ENCODE results near the gene PUM1.
A peak's percentile ranks its signal among the peaks of the same experiment; 100 is the strongest.
"Not testable (repeated sequence)": the region's sequence is repeated elsewhere in the genome, so short reads cannot be mapped to it uniquely, and the experiment has no call there.

Gene PUM1

GRCh38 chr1:31054958-31055481 is 10.5 kb downstream of the PUM1 start:
- Histone ChIP-seq H4K20me1 (peaks cover 100% of the 10 kb centered on the region in 11 experiments), H3K36me3 (peaks cover 76 to 100% (median 96%) of the 10 kb centered on the region in 11 experiments), H3K4me1 (peaks cover 17 to 60% (median 30%) of the 10 kb centered on the region in 10 experiments), H3K9me3 (replicated peaks in 1 of 11) (no peaks in the 10 kb centered on the region), H3K4me3 (no peak overlapping the region), H3K27me3 (no peaks in the 10 kb centered on the region), H3K4me2 (no peak overlapping the region), H3K27ac (no peak overlapping the region), H3K9ac (no peak overlapping the region; a peak in 1 of 22 replicates)
- TF ChIP-seq Cebpa-rat (IDR thresholded peaks at IDR 0.05): no peak

GRCh38 chr1:31054349-31054748 is 11.2 kb downstream of the PUM1 start:
- no peak overlapping the region for H3K4me3 ChIP-seq
- peaks cover 16 to 60% (median 31%) of the 10 kb centered on the region in 10 experiments for H3K4me1 ChIP-seq
- no peaks in the 10 kb centered on the region for H3K9me3 ChIP-seq (replicated peaks in 1 of 11)
- no peak overlapping the region for H3K4me2 ChIP-seq
- H3K36me3 ChIP-seq: peaks cover 71 to 95% (median 91%) of the 10 kb centered on the region in 11 experiments
- H3K9ac ChIP-seq: no peak overlapping the region
- H3K27me3 ChIP-seq: no peaks in the 10 kb centered on the region
- no peak for TF ChIP-seq Cebpa-rat (IDR thresholded peaks at IDR 0.05)
- H3K27ac ChIP-seq: no peak overlapping the region
- peaks cover 99 to 100% (median 100%) of the 10 kb centered on the region in 11 experiments for H4K20me1 ChIP-seq

- H3K27ac ChIP-seq: peak overlapping the region in 1 of 11 experiments; percentile 13; a peak in 1 of 22 replicates
- peaks cover 15 to 58% (median 32%) of the 10 kb centered on the region in 10 experiments; a peak in 19 of 20 replicates for H3K4me1 ChIP-seq
- not testable (repeated sequence) for H3K27me3 ChIP-seq; H3K9me3 ChIP-seq (replicated peaks in 1 of 11); H3K4me2 ChIP-seq; H3K4me3 ChIP-seq
- H4K20me1 ChIP-seq: peaks cover 99 to 100% (median 100%) of the 10 kb centered on the region in 11 experiments
- peaks cover 55 to 95% (median 90%) of the 10 kb centered on the region in 11 experiments for H3K36me3 ChIP-seq
- H3K9ac ChIP-seq: peak overlapping the region in 1 of 11 experiments; percentile 17; a peak in 1 of 22 replicates
Measured at GRCh38 chr1:31052613-31053012, 12.9 kb downstream of the PUM1 start.

- H3K9ac ChIP-seq: no peak overlapping the region
- no peaks in the 10 kb centered on the region for H3K27me3 ChIP-seq
- peaks cover 15 to 58% (median 28%) of the 10 kb centered on the region in 10 experiments; a peak in 19 of 20 replicates for H3K4me1 ChIP-seq
- no peaks in the 10 kb centered on the region for H3K9me3 ChIP-seq (replicated peaks in 1 of 11)
- no peak overlapping the region for H3K4me2 ChIP-seq
- no peak overlapping the region for H3K4me3 ChIP-seq
- no peak for TF ChIP-seq Cebpa-rat (IDR thresholded peaks at IDR 0.05)
- H4K20me1 ChIP-seq: peaks cover 99 to 100% (median 100%) of the 10 kb centered on the region in 11 experiments
- no peak overlapping the region for H3K27ac ChIP-seq
- H3K36me3 ChIP-seq: peaks cover 55 to 95% (median 90%) of the 10 kb centered on the region in 11 experiments
Measured at GRCh38 chr1:31051611-31052010, 13.9 kb downstream of the PUM1 start.

- peaks cover 99 to 100% (median 100%) of the 10 kb centered on the region in 11 experiments for H4K20me1 ChIP-seq
- not testable (repeated sequence) for H3K27me3 ChIP-seq; H3K4me3 ChIP-seq; H3K9me3 ChIP-seq (replicated peaks in 1 of 11)
- H3K4me2 ChIP-seq: peak overlapping the region in 3 of 11 experiments; percentile 16 to 36 (median 18); a peak in 3 of 22 replicates
- peak overlapping the region in 3 of 11 experiments; percentile 8 to 16 (median 11); a peak in 2 of 22 replicates for H3K27ac ChIP-seq
- peak overlapping the region in 1 of 11 experiments; percentile 49; a peak in 1 of 22 replicates for H3K9ac ChIP-seq
- peaks cover 55 to 95% (median 91%) of the 10 kb centered on the region in 11 experiments for H3K36me3 ChIP-seq
- peaks cover 19 to 47% (median 31%) of the 10 kb centered on the region in 10 experiments; a peak in 19 of 20 replicates for H3K4me1 ChIP-seq
Measured at GRCh38 chr1:31047507-31047906, 18.0 kb downstream of the PUM1 start.

- Histone ChIP-seq H3K4me3 (no peak overlapping the region), H3K27ac (no peak overlapping the region), H3K9ac (no peak overlapping the region), H3K27me3 (no peaks in the 10 kb centered on the region), H3K4me1 (peaks cover 6 to 36% (median 12%) of the 10 kb centered on the region in 10 experiments; a peak in 13 of 20 replicates), H3K36me3 (peaks cover 77 to 99% (median 95%) of the 10 kb centered on the region in 11 experiments), H4K20me1 (peaks cover 100% of the 10 kb centered on the region in 11 experiments), H3K9me3 (replicated peaks in 1 of 11) (no peaks in the 10 kb centered on the region), H3K4me2 (no peak overlapping the region)
- TF ChIP-seq Cebpa-rat (IDR thresholded peaks at IDR 0.05): no peak
Measured at GRCh38 chr1:31043631-31044030, 21.9 kb downstream of the PUM1 start.

GRCh38 chr1:31042656-31043055 is 22.9 kb downstream of the PUM1 start:
- peaks cover 76 to 99% (median 96%) of the 10 kb centered on the region in 11 experiments for H3K36me3 ChIP-seq
- H3K4me1 ChIP-seq: peaks cover 6 to 34% (median 13%) of the 10 kb centered on the region in 10 experiments; a peak in 12 of 20 replicates
- no peak overlapping the region for H3K4me2 ChIP-seq
- no peak for TF ChIP-seq Cebpa-rat (IDR thresholded peaks at IDR 0.05)
- peaks cover 100% of the 10 kb centered on the region in 11 experiments for H4K20me1 ChIP-seq
- H3K9me3 ChIP-seq (replicated peaks in 1 of 11): no peaks in the 10 kb centered on the region
- no peak overlapping the region for H3K9ac ChIP-seq
- H3K27me3 ChIP-seq: no peaks in the 10 kb centered on the region
- H3K4me3 ChIP-seq: no peak overlapping the region
- H3K27ac ChIP-seq: no peak overlapping the region

- Histone ChIP-seq H3K4me1 (peaks cover 6 to 33% (median 13%) of the 10 kb centered on the region in 10 experiments; a peak in 12 of 20 replicates), H3K27ac (no peak overlapping the region), H3K36me3 (peaks cover 64 to 99% (median 96%) of the 10 kb centered on the region in 11 experiments), H3K9me3 (replicated peaks in 1 of 11) (no peaks in the 10 kb centered on the region), H3K4me2 (peak overlapping the region in 1 of 11 experiments; percentile 11; a peak in 1 of 22 replicates), H3K9ac (no peak overlapping the region), H3K27me3 (no peaks in the 10 kb centered on the region), H3K4me3 (no peak overlapping the region), H4K20me1 (peaks cover 100% of the 10 kb centered on the region in 11 experiments)
- TF ChIP-seq Cebpa-rat (IDR thresholded peaks at IDR 0.05): no peak
Measured at GRCh38 chr1:31041529-31041928, 24.0 kb downstream of the PUM1 start.

GRCh38 chr1:31040038-31040437 is 25.5 kb downstream of the PUM1 start:
- Histone ChIP-seq H3K4me3 (no peak overlapping the region), H4K20me1 (peaks cover 100% of the 10 kb centered on the region in 11 experiments), H3K36me3 (peaks cover 50 to 99% (median 94%) of the 10 kb centered on the region in 11 experiments), H3K4me1 (peaks cover 6 to 44% (median 18%) of the 10 kb centered on the region in 10 experiments; a peak in 15 of 20 replicates), H3K9me3 (replicated peaks in 1 of 11) (no peaks in the 10 kb centered on the region), H3K4me2 (no peak overlapping the region), H3K9ac (no peak overlapping the region), H3K27me3 (no peaks in the 10 kb centered on the region), H3K27ac (no peak overlapping the region)
- TF ChIP-seq Cebpa-rat (IDR thresholded peaks at IDR 0.05): no peak

GRCh38 chr1:31038935-31039334 is 26.6 kb downstream of the PUM1 start:
- not testable (repeated sequence) for H3K4me2 ChIP-seq; H3K9me3 ChIP-seq (replicated peaks in 1 of 11); H3K27me3 ChIP-seq; H3K9ac ChIP-seq; H3K27ac ChIP-seq; H3K4me3 ChIP-seq
- Histone ChIP-seq H3K36me3 (peaks cover 47 to 99% (median 94%) of the 10 kb centered on the region in 11 experiments; a peak in 21 of 22 replicates), H3K4me1 (peaks cover 6 to 54% (median 23%) of the 10 kb centered on the region in 10 experiments; a peak in 16 of 20 replicates), H4K20me1 (peaks cover 100% of the 10 kb centered on the region in 11 experiments)
